Neuronal stem cell (in vitro differentiated cells): ENCODE results near the gene RUNX1.

Experiments
- DNase-seq: peaks from one replicate; pipeline ENCODE4 v3.0.0-alpha.2; 2013; ENCODE audit warnings: low spot score
- H2AFZ ChIP-seq: one replicate; pipeline ENCODE4 v1.6.1; 2013; ENCODE audit warnings: mild to moderate bottlenecking, low read length, inconsistent platforms
- H2AK5ac ChIP-seq: 2 replicates; pipeline ENCODE4 v1.6.1; 2013; ENCODE audit warnings: low read depth, mild to moderate bottlenecking, inconsistent platforms, low read length, moderate library complexity, mixed read lengths
- H2BK120ac ChIP-seq: 2 replicates; pipeline ENCODE4 v1.6.1; 2013; ENCODE audit warnings: low read depth, mild to moderate bottlenecking, inconsistent platforms, low read length, moderate library complexity, mixed read lengths
- H2BK12ac ChIP-seq: one replicate; pipeline ENCODE4 v1.6.1; 2013; ENCODE audit warnings: low read length, inconsistent platforms
- H2BK15ac ChIP-seq: 2 replicates; pipeline ENCODE4 v1.6.1; 2013; ENCODE audit warnings: mild to moderate bottlenecking, low read length, inconsistent platforms, mixed read lengths
- H2BK5ac ChIP-seq: one replicate; pipeline ENCODE4 v1.6.1; 2013; ENCODE audit warnings: inconsistent platforms, mild to moderate bottlenecking, low read length, moderate library complexity
- H3K14ac ChIP-seq: one replicate; pipeline ENCODE4 v1.6.1; 2013; ENCODE audit warnings: low read length, inconsistent platforms
- H3K18ac ChIP-seq: 2 replicates; pipeline ENCODE4 v1.6.1; 2013; ENCODE audit warnings: low read length, inconsistent platforms
- H3K23ac ChIP-seq: 2 replicates; pipeline ENCODE4 v1.6.1; 2013; ENCODE audit warnings: low read depth, mild to moderate bottlenecking, mixed read lengths, low read length, inconsistent platforms; ENCODE audit not compliant: poor library complexity
- H3K27ac ChIP-seq: replicated peaks from 3 replicates; pipeline ENCODE4 v1.5.1; 2013; ENCODE audit warnings: low read length, inconsistent platforms
- H3K27me3 ChIP-seq, 3 experiments: 2 replicates each; pipeline ENCODE4 v1.6.1; 2013; ENCODE audit warnings: low read length in 3 of 3, mild to moderate bottlenecking in 2 of 3, inconsistent platforms in 1 of 3, low read depth in 1 of 3, mixed read lengths in 1 of 3, moderate library complexity in 1 of 3; ENCODE audit not compliant: control insufficient read depth in 3 of 3, insufficient read depth in 3 of 3
- H3K36me3 ChIP-seq, 2 donors: replicated peaks in 1 of 2; 2 replicates each; pipeline ENCODE4 v1.6.1; 2013; ENCODE audit warnings: low read length in 2 of 2; ENCODE audit not compliant: control insufficient read depth in 2 of 2, insufficient read depth in 2 of 2
- H3K4ac ChIP-seq: 2 replicates; pipeline ENCODE4 v1.6.1; 2013; ENCODE audit warnings: inconsistent platforms, mild to moderate bottlenecking, low read length, moderate library complexity
- H3K4me1 ChIP-seq, 2 donors: 1 replicate in 1 of 2; 2 replicates in 1 of 2; pipeline ENCODE4 v1.6.1; 2013; ENCODE audit warnings: low read length in 2 of 2, low read depth in 1 of 2; ENCODE audit not compliant: control insufficient read depth in 2 of 2, insufficient read depth in 1 of 2
- H3K4me2 ChIP-seq: one replicate; pipeline ENCODE4 v1.6.1; 2013; ENCODE audit warnings: mild to moderate bottlenecking, low read length, inconsistent platforms; ENCODE audit not compliant: insufficient read depth, poor library complexity, severe bottlenecking
- H3K4me3 ChIP-seq, 2 donors: 2 replicates each; pipeline ENCODE4 v1.5.1; 2013; ENCODE audit warnings: low read length in 2 of 2, mild to moderate bottlenecking in 2 of 2, inconsistent platforms in 1 of 2, moderate library complexity in 1 of 2
- H3K79me1 ChIP-seq: one replicate; pipeline ENCODE4 v1.6.1; 2013; ENCODE audit warnings: low read depth, mild to moderate bottlenecking, inconsistent platforms, low read length, moderate library complexity
- H3K9ac ChIP-seq: one replicate; pipeline ENCODE4 v1.6.1; 2013; ENCODE audit warnings: mild to moderate bottlenecking, low read depth, low read length, inconsistent platforms; ENCODE audit not compliant: poor library complexity
- H3K9me3 ChIP-seq, 2 donors: replicated peaks in 1 of 2; 2 replicates each; pipeline versions ENCODE3 to v1.6.1; 2013; ENCODE audit warnings: low read length in 2 of 2, mild to moderate bottlenecking in 2 of 2, inconsistent platforms in 1 of 2, low read depth in 1 of 2, mixed read lengths in 1 of 2, moderate library complexity in 1 of 2; ENCODE audit not compliant: control insufficient read depth in 2 of 2, insufficient read depth in 1 of 2
- H4K8ac ChIP-seq: one replicate; pipeline ENCODE4 v1.6.1; 2013; ENCODE audit warnings: low read depth, mild to moderate bottlenecking, inconsistent platforms, low read length, moderate library complexity
- H4K91ac ChIP-seq: one replicate; pipeline ENCODE4 v1.6.1; 2013; ENCODE audit warnings: low read length, low read depth, mild to moderate bottlenecking, inconsistent platforms; ENCODE audit not compliant: poor library complexity
- WGBS, 2 donors: extraction: QIAGEN DNeasy Blood & Tissue Kit; methylation state at CpG; one replicate each; pipeline ENCODE4 v1.1.7; 2013; ENCODE audit warnings: missing lambda C conversion rate in 2 of 2, mixed read lengths in 1 of 2; ENCODE audit not compliant: insufficient read length in 2 of 2, insufficient replicate concordance in 1 of 2; ENCODE audit errors: extremely low coverage in 2 of 2; 5-methylcytosine and 5-hydroxymethylcytosine counted together

RUNX1 gene

DNA sequence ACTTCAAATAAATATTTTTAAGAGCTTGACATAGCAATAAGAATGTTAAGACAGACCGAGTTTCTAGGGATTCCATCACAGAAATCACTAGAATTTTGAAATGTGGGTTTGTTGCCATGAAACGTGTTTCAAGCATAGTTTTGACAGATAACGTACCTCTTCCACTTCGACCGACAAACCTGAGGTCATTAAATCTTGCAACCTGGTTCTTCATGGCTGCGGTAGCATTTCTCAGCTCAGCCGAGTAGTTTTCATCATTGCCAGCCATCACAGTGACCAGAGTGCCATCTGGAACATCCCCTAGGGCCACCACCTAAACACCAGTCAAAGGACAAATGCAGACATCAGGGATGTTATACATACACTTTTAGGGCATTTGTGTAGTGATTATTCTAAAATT, 168.7 kb downstream of the RUNX1 start:
- no peaks in the 10 kb centered on the region for H3K79me1 ChIP-seq
- no peak overlapping the region for H4K91ac ChIP-seq
- no peak overlapping the region for H3K9ac ChIP-seq
- H3K4me1 ChIP-seq, result no peaks in the 10 kb centered on the region
- no peak overlapping the region for H2BK12ac ChIP-seq
- no peak overlapping the region for H3K14ac ChIP-seq
- H2BK120ac ChIP-seq, result no peak overlapping the region
- H3K36me3 ChIP-seq, result no peaks in the 10 kb centered on the region
- H3K27me3 ChIP-seq, result peaks cover 2 to 41% (median 8%) of the 10 kb centered on the region in 3 experiments
- no CpG with 5 or more reads among the region's 7 CpGs for WGBS, 2 donors
- H3K9me3 ChIP-seq, result no peaks in the 10 kb centered on the region
- H2AFZ ChIP-seq, result no peak overlapping the region
- no peak overlapping the region for H3K4ac ChIP-seq
- H3K18ac ChIP-seq, result no peak overlapping the region
- no peak overlapping the region for H2AK5ac ChIP-seq
- no peak overlapping the region for H2BK15ac ChIP-seq
- no peak overlapping the region for H2BK5ac ChIP-seq
- no peak overlapping the region for H4K8ac ChIP-seq
- no peak overlapping the region for H3K27ac ChIP-seq
- no peak overlapping the region for H3K4me2 ChIP-seq
- DNase-seq, result no peak
- no peak overlapping the region for H3K4me3 ChIP-seq
- H3K23ac ChIP-seq, result no peak overlapping the region

DNA sequence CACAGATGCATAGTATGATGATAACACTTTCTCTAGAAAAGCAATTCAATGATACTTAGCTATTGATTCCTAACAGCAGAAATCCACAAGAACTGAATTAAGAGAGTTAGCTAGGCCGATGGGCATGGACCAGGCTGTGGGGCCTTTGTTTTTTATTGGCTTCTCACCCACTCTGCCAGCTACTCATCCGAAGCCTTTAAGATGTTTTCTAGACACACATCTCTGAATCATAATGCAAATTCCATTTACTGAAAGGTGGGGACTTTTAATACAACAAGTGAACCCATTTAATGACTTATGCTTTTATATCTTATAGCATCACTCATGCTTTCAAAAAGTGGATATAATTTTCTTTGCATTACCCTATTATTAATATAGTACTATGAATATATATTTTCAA, 170.2 kb downstream of the RUNX1 start:
- Histone ChIP-seq H3K9ac (no peak overlapping the region), H3K4ac (no peak overlapping the region), H3K18ac (no peak overlapping the region), H2BK120ac (no peak overlapping the region), H3K23ac (no peak overlapping the region), H2AFZ (no peak overlapping the region), H2BK15ac (no peak overlapping the region), H3K4me1 (no peaks in the 10 kb centered on the region), H4K8ac (no peak overlapping the region), H4K91ac (no peak overlapping the region), H3K79me1 (no peaks in the 10 kb centered on the region), H3K36me3 (no peaks in the 10 kb centered on the region), H3K14ac (no peak overlapping the region), H2BK5ac (no peak overlapping the region), H3K27me3 (peaks cover 0 to 26% (median 0%) of the 10 kb centered on the region in 3 experiments), H2AK5ac (no peak overlapping the region), H3K4me3 (no peak overlapping the region), H3K4me2 (no peak overlapping the region), H3K9me3 (no peaks in the 10 kb centered on the region), H2BK12ac (no peak overlapping the region), H3K27ac (no peak overlapping the region)
- no peak for DNase-seq
- WGBS, 2 donors, result no CpG with 5 or more reads among the region's 2 CpGs

DNA sequence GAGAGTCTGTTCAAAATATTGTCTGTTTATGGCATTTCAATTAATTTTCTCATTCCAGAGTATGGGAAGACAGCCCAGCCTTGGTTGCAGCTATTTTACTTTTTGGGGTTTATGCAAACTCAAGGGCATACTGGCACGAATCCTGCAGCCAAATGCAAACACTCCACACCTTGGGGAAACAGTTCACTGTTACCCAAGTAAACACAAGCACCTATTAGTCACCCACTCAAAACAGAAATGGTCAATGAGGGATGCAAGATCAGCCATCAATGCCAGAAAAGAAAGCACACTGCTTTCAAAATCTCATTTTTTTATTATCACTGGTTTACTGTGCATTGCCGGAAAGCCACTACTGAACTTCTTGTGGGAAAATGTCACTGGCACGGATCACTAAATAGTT, 170.6 kb downstream of the RUNX1 start:
- DNase-seq, result no peak
- Histone ChIP-seq H3K36me3 (no peaks in the 10 kb centered on the region), H4K8ac (no peak overlapping the region), H3K4ac (no peak overlapping the region), H3K9me3 (no peaks in the 10 kb centered on the region), H3K27ac (no peak overlapping the region), H3K27me3 (peaks cover 0 to 22% (median under 1%) of the 10 kb centered on the region in 3 experiments), H3K14ac (no peak overlapping the region), H2BK120ac (no peak overlapping the region), H3K4me3 (no peak overlapping the region), H2BK5ac (no peak overlapping the region), H3K9ac (no peak overlapping the region), H3K4me2 (no peak overlapping the region), H3K23ac (no peak overlapping the region), H3K4me1 (no peaks in the 10 kb centered on the region), H2BK12ac (no peak overlapping the region), H4K91ac (no peak overlapping the region), H3K79me1 (no peaks in the 10 kb centered on the region), H2AFZ (no peak overlapping the region), H3K18ac (no peak overlapping the region), H2BK15ac (no peak overlapping the region), H2AK5ac (no peak overlapping the region)
- no CpG with 5 or more reads among the region's 3 CpGs for WGBS, 2 donors

DNA sequence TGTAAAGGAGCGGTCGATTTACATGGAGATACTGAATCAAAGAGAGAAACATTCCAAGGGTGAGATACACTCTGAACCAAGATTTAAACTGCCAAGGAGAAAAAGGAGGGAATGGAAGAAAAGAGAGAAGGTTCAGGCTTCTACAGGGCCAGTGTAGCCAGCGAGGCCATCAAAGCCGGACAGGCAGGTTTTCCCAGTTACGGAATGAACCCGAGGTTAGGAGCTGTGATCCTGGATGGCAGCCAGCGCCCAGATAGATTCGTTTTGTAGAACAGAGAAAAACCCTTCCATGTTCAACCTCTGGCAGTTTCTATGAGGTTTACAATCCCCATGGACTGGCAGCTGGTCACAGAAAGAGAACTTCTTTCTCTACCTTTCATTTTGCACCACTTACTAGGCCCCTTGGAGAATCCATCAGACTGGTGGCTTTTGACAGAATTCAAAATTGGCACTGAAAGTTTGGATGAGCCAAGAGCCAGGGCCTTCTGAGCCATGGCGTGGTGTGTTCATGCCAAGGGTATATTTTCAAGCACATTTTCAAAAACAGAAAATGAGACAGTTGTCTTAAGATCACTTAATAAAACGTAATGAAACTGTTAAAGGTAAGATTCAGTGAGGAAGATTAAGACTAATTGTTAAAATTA, 171.5 kb downstream of the RUNX1 start:
- H3K36me3 ChIP-seq, result no peaks in the 10 kb centered on the region
- H2BK120ac ChIP-seq, result no peak overlapping the region
- no peaks in the 10 kb centered on the region for H3K4me1 ChIP-seq
- H3K79me1 ChIP-seq, result no peaks in the 10 kb centered on the region
- no peak overlapping the region for H4K8ac ChIP-seq
- no peaks in the 10 kb centered on the region for H3K9me3 ChIP-seq
- H3K4ac ChIP-seq, result no peak overlapping the region
- no CpG with 5 or more reads among the region's 10 CpGs for WGBS, 2 donors
- H2AFZ ChIP-seq, result no peak overlapping the region
- H3K4me2 ChIP-seq, result no peak overlapping the region
- no peak overlapping the region for H4K91ac ChIP-seq
- no peak overlapping the region for H3K27ac ChIP-seq
- no peak for DNase-seq
- H2BK12ac ChIP-seq, result no peak overlapping the region
- H3K14ac ChIP-seq, result no peak overlapping the region
- no peak overlapping the region for H2BK15ac ChIP-seq
- no peak overlapping the region for H3K18ac ChIP-seq
- H3K23ac ChIP-seq, result no peak overlapping the region
- peaks cover 0 to 13% (median 2%) of the 10 kb centered on the region in 3 experiments for H3K27me3 ChIP-seq
- no peak overlapping the region for H2AK5ac ChIP-seq
- H3K4me3 ChIP-seq, result no peak overlapping the region
- no peak overlapping the region for H3K9ac ChIP-seq
- H2BK5ac ChIP-seq, result no peak overlapping the region
